Parathyroid adenoma (tissue), 2 donors: ENCODE results near the gene DEPDC7.

Experiments used
- H2AFZ ChIP-seq: fragments of 300-600 bp; sonication (generic); one replicate; pipeline ENCODE4 v1.7.0; 2017; ENCODE audit warnings: antibody characterized with exemption, mild to moderate bottlenecking
- H3K27ac ChIP-seq: fragments of 300-600 bp; sonication (generic); one replicate; pipeline ENCODE4 v1.7.0; 2017
- H3K27me3 ChIP-seq: fragments of 300-600 bp; sonication (generic); one replicate; pipeline ENCODE4 v1.7.0; 2017; ENCODE audit warnings: low read length; ENCODE audit not compliant: control insufficient read depth, insufficient read depth
- H3K36me3 ChIP-seq: fragments of 300-600 bp; sonication (generic); one replicate; pipeline ENCODE4 v1.7.0; 2017; ENCODE audit warnings: low read length; ENCODE audit not compliant: control insufficient read depth, insufficient read depth
- H3K4me1 ChIP-seq: fragments of 300-600 bp; sonication (generic); one replicate; pipeline ENCODE4 v1.7.0; 2017; ENCODE audit warnings: control low read depth
- H3K4me2 ChIP-seq: fragments of 300-600 bp; sonication (generic); one replicate; pipeline ENCODE4 v1.7.0; 2017; ENCODE audit warnings: low read length
- H3K4me3 ChIP-seq: fragments of 300-600 bp; sonication (generic); one replicate; pipeline ENCODE4 v1.7.0; 2017; ENCODE audit warnings: low read depth, low read length
- H3K79me2 ChIP-seq: fragments of 300-600 bp; sonication (generic); one replicate; pipeline ENCODE4 v1.7.0; 2017; ENCODE audit warnings: control low read depth
- H3K9ac ChIP-seq: fragments of 300-600 bp; sonication (generic); one replicate; pipeline ENCODE4 v1.7.0; 2017; ENCODE audit warnings: mild to moderate bottlenecking
- H3K9me3 ChIP-seq: fragments of 300-600 bp; sonication (generic); one replicate; pipeline ENCODE4 v1.7.0; 2017; ENCODE audit warnings: low read length; ENCODE audit not compliant: control insufficient read depth
- TF ChIP-seq, protein P1 (sequence below): fragments of 300-600 bp; sonication (generic); IDR thresholded peaks from one replicate; pipeline ENCODE4 v1.7.0; 2017; ENCODE audit warnings: antibody characterized with exemption, mild to moderate bottlenecking
- donor health status: primary hyperparathyroidism.

The DEPDC7 gene

DNA sequence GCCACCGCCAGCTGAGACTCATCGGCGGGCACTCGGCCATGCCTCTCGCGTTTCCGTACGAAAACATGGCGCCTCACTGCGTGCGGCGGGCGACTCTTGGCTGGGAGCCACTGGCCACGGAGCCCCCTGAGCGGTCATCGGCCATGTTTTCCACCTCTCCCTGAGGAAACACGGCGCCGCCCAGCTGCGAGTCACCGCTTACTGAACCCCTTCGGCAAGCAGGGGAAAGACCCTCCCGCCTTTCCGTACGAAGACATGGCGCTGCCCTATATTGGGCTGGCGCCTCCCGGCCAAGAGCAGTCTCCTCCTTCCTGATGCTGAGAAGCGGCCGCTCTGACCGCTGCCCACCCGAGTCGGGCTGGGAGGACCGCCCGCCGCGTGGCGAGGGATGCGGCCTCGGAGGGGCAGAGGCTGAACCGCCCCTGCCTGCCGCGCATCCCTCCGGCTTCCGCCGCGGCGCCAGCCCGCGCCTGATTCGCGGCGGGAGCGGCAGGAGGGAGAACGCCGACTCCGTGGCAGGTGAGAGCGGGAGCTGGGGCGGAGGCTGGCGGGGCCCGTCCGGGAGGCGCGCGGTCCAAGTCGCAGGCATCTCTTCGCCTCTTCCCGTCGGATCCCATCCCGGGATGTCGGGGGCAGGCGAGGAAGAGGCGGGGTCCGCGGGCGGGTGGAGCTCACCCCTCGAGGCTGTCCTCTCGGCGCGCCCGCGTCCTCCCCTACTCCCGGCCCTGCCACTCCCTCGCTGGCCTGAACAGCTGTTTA is 23.8 kb downstream of the DEPDC7 start, which contains the start of gene TCP11L1:
Gene TCP11L1, plus strand, starts transcription at position 299 of the 759 bp plus-strand sequence. CDS start 4,202 bp downstream, outside the sequence.
- no peaks in the 10 kb centered on the region for H3K27me3 ChIP-seq
- peak within 1 kb of the TSS; percentile 86 for H2AFZ ChIP-seq
- H3K27ac ChIP-seq = peak within 1 kb of the TSS; percentile 96
- peak within 1 kb of the TSS; percentile 60 for H3K4me2 ChIP-seq
- H3K4me3 ChIP-seq = peak within 1 kb of the TSS; percentile 83
- no peaks in the 10 kb centered on the region for H3K9me3 ChIP-seq
- H3K4me1 ChIP-seq = peaks cover 2% of the 10 kb centered on the region
- H3K79me2 ChIP-seq = no peaks in the 10 kb centered on the region
- H3K9ac ChIP-seq = peak within 1 kb of the TSS; percentile 80
- TF ChIP-seq, protein P1, sequence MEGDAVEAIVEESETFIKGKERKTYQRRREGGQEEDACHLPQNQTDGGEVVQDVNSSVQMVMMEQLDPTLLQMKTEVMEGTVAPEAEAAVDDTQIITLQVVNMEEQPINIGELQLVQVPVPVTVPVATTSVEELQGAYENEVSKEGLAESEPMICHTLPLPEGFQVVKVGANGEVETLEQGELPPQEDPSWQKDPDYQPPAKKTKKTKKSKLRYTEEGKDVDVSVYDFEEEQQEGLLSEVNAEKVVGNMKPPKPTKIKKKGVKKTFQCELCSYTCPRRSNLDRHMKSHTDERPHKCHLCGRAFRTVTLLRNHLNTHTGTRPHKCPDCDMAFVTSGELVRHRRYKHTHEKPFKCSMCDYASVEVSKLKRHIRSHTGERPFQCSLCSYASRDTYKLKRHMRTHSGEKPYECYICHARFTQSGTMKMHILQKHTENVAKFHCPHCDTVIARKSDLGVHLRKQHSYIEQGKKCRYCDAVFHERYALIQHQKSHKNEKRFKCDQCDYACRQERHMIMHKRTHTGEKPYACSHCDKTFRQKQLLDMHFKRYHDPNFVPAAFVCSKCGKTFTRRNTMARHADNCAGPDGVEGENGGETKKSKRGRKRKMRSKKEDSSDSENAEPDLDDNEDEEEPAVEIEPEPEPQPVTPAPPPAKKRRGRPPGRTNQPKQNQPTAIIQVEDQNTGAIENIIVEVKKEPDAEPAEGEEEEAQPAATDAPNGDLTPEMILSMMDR = no peak
- no peaks in the 10 kb centered on the region for H3K36me3 ChIP-seq

DNA sequence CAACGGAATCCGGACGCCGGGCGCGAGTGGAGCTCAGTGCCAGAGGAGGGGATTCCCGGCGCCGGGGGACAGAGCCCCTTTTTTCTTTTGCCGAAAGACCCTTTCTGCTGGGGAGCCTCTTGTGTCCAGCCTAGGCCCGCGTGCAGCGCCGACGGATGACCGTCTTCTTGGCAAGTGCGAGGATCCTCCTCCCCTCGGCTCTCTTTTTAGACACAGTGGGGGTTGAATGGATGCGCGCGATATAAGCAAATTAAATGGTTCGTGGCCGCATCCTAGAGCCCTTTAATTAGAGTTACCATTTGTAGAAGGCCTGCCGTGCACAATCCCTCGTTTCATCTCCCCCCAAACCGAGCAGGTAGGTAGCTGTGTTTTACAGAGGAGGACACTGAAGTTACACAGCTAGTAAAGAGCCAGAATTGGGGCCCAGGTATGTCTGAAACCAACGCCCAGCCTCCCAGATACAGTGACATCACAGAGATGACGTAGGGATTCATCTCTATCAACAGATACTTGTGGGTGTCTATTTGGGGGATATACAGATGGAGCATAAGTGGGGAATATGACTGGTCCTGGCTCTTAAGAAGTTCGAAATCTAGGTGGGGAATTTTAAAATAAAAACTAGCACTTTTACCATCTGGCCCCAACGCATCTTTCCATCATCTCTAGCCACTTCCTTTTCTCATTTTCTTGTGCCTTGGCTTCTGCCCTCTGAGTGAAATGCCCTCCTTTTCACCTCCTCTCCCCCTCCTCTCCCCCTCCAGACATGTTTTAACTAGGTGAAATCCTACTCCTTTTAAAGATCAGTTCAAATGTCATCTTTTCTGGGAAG is 24.6 kb downstream of the DEPDC7 start:
- Histone ChIP-seq H3K36me3 (no peaks in the 10 kb centered on the region), H3K9ac (no peak overlapping the region), H3K9me3 (no peaks in the 10 kb centered on the region), H3K4me3 (peak overlapping the region; percentile 83), H2AFZ (peak overlapping the region; percentile 86), H3K4me1 (peaks cover 2% of the 10 kb centered on the region), H3K27ac (peak overlapping the region; percentile 96), H3K79me2 (no peaks in the 10 kb centered on the region), H3K4me2 (peak overlapping the region; percentile 60), H3K27me3 (no peaks in the 10 kb centered on the region)
- TF ChIP-seq, protein P1 = no peak

DNA sequence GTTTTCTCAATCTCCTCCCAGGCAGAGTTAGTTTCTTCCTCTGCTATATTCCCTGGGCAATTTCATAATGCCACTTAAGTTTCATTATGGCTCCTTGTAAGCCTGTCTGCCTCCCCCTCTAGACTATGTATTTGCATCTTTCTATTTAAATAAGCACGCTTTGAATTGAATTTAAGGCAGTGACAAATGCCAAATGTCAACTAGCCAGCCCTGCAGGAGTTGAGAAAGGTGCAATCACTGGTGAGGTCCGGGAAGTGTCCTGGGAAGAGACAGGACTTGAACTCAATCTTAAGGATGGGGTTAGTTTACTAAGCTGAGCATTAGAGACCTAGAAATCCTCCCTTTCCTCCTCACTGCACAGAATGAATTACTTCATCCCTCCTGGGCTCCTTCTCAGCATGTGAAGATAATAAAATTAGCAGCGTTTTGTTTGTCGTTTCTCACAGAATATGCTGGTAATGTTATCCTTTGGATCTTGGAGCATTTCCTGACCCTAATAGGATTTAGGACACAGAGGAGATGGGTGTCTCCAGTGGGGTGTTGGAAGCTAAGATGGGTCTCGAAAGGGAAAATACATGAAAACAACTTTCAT is 25.3 kb downstream of the DEPDC7 start:
- H3K27me3 ChIP-seq = no peaks in the 10 kb centered on the region
- H3K79me2 ChIP-seq = no peaks in the 10 kb centered on the region
- H2AFZ ChIP-seq = no peak overlapping the region
- H3K36me3 ChIP-seq = no peaks in the 10 kb centered on the region
- H3K9me3 ChIP-seq = no peaks in the 10 kb centered on the region
- TF ChIP-seq, protein P1 = no peak
- H3K4me1 ChIP-seq = peaks cover 2% of the 10 kb centered on the region
- no peak overlapping the region for H3K4me2 ChIP-seq
- no peak overlapping the region for H3K27ac ChIP-seq
- no peak overlapping the region for H3K4me3 ChIP-seq
- no peak overlapping the region for H3K9ac ChIP-seq

DNA sequence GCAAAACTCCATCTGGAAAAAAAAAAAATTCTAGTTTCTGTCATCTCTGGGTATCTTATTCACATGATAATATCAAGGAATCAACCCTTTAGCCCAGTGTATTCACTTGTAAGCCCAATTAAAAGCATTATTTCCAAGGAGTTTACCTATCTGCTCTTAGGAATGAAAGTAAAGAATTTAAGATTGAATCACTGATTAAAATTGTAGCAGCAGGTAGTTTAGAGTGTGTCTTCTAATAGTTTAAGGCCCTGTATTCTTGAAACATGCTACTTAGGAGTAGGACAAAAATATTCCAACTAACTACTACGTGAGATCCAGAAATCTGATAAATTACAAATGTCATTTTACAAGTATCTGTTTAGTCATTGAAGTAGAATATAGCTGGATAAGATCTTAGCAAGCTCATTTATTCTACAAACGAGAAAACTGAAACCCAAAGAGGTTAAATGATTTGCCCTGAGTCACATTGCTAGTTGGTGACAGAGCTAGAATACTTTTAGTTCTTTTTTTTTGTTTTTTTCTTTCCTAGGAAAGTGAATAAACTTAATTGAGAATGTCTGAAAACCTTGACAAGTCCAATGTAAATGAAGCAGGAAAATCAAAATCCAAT is 27.6 kb downstream of the DEPDC7 start:
- Histone ChIP-seq H3K27ac (no peak overlapping the region), H3K9ac (no peak overlapping the region), H3K36me3 (no peaks in the 10 kb centered on the region), H3K4me2 (no peak overlapping the region), H3K79me2 (no peaks in the 10 kb centered on the region), H3K4me1 (peaks cover 2% of the 10 kb centered on the region), H3K4me3 (no peak overlapping the region), H3K9me3 (no peaks in the 10 kb centered on the region), H2AFZ (no peak overlapping the region), H3K27me3 (no peaks in the 10 kb centered on the region)
- TF ChIP-seq, protein P1 = no peak
